ENCODE results near the gene NREP.

- TF ChIP-seq CTCF (IDR thresholded peaks at IDR 0.05; ENCODE audit: borderline replicate concordance, extremely low read depth, low read length, poor library complexity, severe bottlenecking), result no peak
- no peak for TF ChIP-seq EZH2 (IDR thresholded peaks at IDR 0.05; ENCODE audit: borderline replicate concordance, low read depth, low read length, severe bottlenecking)
Observed at GRCh38 chr5:111734013-111734412, 23.0 kb downstream of the NREP start.
